Smooth muscle cell (in vitro differentiated cells): ENCODE measurements around the gene FMO5. TPM values are rescaled to one million over a fixed set of nuclear protein-coding genes. Genes with fewer than 3 reads are reported as not detected.

Source experiments
- DNase-seq: peaks from one replicate; lab custom pipeline; 2025; ENCODE audit not compliant: unreplicated experiment; lab: John Stamatoyannopoulos, UW
- H2AFZ ChIP-seq: fragments of 200-600 bp; sonication (generic); 2 replicates; pipeline ENCODE4 v1.6.0; 2016; ENCODE audit warnings: antibody characterized with exemption, low read depth, mild to moderate bottlenecking
- H3F3A ChIP-seq: fragments of 200-600 bp; sonication (generic); 2 replicates; pipeline ENCODE4 v1.6.0; 2017; ENCODE audit warnings: antibody characterized with exemption, low read depth
- H3K27ac ChIP-seq: fragments of 200-600 bp; sonication (generic); 2 replicates; pipeline ENCODE4 v1.5.1; 2016; ENCODE audit warnings: low read depth, mild to moderate bottlenecking
- H3K27me3 ChIP-seq: fragments of 200-600 bp; sonication (generic); 2 replicates; pipeline ENCODE4 v1.6.1; 2016; ENCODE audit warnings: low read depth, mild to moderate bottlenecking
- H3K36me3 ChIP-seq: fragments of 200-600 bp; sonication (generic); 2 replicates; pipeline ENCODE4 v1.5.1; 2016; ENCODE audit warnings: low read depth
- H3K4me1 ChIP-seq: fragments of 200-600 bp; sonication (generic); 2 replicates; pipeline ENCODE4 v1.5.1; 2016; ENCODE audit warnings: low read depth
- H3K4me2 ChIP-seq: fragments of 200-600 bp; sonication (generic); 2 replicates; pipeline ENCODE4 v1.6.0; 2016; ENCODE audit warnings: mild to moderate bottlenecking
- H3K4me3 ChIP-seq: fragments of 200-600 bp; sonication (generic); 2 replicates; pipeline ENCODE4 v1.5.1; 2016; ENCODE audit warnings: mild to moderate bottlenecking
- H3K79me2 ChIP-seq: fragments of 200-600 bp; sonication (generic); 2 replicates; pipeline ENCODE4 v1.6.0; 2016; ENCODE audit warnings: low read depth, mild to moderate bottlenecking
- H3K9ac ChIP-seq: fragments of 200-600 bp; sonication (generic); 2 replicates; pipeline ENCODE4 v1.6.0; 2016; ENCODE audit warnings: low read depth
- H3K9me3 ChIP-seq: fragments of 200-600 bp; sonication (generic); replicated peaks from 2 replicates; pipeline ENCODE4 v1.5.1; 2016; ENCODE audit warnings: low read depth
- H4K20me1 ChIP-seq: fragments of 200-600 bp; sonication (generic); 2 replicates; pipeline ENCODE4 v1.6.0; 2016; ENCODE audit warnings: low read depth
- WGBS: methylation state at CpG from one replicate; pipeline ENCODE4 v1.1.7; 2016; ENCODE audit warnings: low lambda C conversion rate; 5-methylcytosine and 5-hydroxymethylcytosine counted together
- polyA plus RNA-seq: library from polyadenylated mRNA; unstranded; fragments of >200 nt; fragmentation: Nextera tagmentation; extraction: Ambion mirVana; gene quantifications from 2 replicates; pipeline ENCODE4 v1.2.1, GENCODE V29; 2016
- total RNA-seq: library from RNA; depleted of rRNA; stranded (reverse); fragments of >200 nt; gene quantifications from 2 replicates; pipeline ENCODE4 v1.2.3, GENCODE V29; 2014
- TF ChIP-seq, protein P1 (sequence below): fragments of 200-600 bp; sonication (generic); IDR thresholded peaks from 2 replicates; pipeline ENCODE4 v1.5.1; 2017; ENCODE audit warnings: borderline replicate concordance, mild to moderate bottlenecking, antibody characterized with exemption; ENCODE audit not compliant: insufficient read depth, poor library complexity, severe bottlenecking

FMO5 gene
- total and polyA plus RNA-seq, 2 experiments from 2014 or later: 0.49 to 1.9 TPM

DNA sequence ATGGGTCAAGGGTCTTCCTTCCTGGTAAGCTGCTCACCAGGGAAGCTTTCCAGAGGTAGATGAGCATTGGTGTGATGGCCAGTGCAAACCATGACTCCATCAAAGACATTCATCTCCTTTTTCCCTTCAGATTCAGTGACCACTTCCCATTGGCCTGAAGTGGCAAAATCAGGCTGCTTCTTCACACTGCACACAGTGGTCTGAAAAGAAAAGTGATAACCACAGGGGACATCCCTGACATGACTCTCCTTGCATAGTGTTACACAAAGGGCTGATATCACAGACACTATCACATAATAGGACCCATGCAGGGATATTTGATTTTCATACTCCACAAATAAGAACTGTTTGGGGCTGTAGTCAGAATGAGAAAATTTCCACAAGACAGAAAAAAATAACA is 11.9 kb downstream of the FMO5 start:
- TF ChIP-seq, protein P1, sequence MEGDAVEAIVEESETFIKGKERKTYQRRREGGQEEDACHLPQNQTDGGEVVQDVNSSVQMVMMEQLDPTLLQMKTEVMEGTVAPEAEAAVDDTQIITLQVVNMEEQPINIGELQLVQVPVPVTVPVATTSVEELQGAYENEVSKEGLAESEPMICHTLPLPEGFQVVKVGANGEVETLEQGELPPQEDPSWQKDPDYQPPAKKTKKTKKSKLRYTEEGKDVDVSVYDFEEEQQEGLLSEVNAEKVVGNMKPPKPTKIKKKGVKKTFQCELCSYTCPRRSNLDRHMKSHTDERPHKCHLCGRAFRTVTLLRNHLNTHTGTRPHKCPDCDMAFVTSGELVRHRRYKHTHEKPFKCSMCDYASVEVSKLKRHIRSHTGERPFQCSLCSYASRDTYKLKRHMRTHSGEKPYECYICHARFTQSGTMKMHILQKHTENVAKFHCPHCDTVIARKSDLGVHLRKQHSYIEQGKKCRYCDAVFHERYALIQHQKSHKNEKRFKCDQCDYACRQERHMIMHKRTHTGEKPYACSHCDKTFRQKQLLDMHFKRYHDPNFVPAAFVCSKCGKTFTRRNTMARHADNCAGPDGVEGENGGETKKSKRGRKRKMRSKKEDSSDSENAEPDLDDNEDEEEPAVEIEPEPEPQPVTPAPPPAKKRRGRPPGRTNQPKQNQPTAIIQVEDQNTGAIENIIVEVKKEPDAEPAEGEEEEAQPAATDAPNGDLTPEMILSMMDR: no peak
- Histone ChIP-seq H2AFZ (no peak overlapping the region), H3K9ac (no peak overlapping the region), H3K36me3 (no peaks in the 10 kb centered on the region), H3K4me1 (peaks cover 8% of the 10 kb centered on the region), H3K4me2 (no peak overlapping the region), H3K27me3 (no peaks in the 10 kb centered on the region), H3K9me3 (no peaks in the 10 kb centered on the region), H4K20me1 (no peaks in the 10 kb centered on the region), H3K79me2 (no peaks in the 10 kb centered on the region), H3K4me3 (no peak overlapping the region), H3K27ac (no peak overlapping the region), H3F3A (no peaks in the 10 kb centered on the region)
- no peak for DNase-seq

DNA sequence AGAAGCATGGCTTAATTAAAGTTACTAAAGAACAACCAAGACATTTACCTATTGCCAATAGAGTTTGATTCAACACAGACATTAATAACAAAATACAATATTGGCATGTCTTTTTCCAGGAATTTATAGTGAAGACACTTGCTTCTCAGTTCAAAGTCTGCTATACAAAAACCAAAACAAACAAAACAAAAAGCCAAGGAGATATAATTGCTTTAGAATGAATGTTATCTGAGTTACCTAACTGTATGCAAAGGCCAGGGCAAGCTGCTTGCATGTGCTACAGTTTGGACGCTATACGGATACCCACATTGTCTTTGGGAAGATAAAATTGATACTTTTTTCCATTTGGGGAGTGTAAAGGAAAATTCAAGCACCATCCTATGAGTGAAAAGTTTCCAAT is 13.6 kb downstream of the FMO5 start:
- no peak overlapping the region for H3K4me2 ChIP-seq
- H3K4me1 ChIP-seq: peaks cover 8% of the 10 kb centered on the region
- no peaks in the 10 kb centered on the region for H3K27me3 ChIP-seq
- 92% methylated on average over 2 of the region's 2 CpGs for WGBS
- no peak overlapping the region for H3K4me3 ChIP-seq
- no peaks in the 10 kb centered on the region for H3K36me3 ChIP-seq
- no peak overlapping the region for H3K9ac ChIP-seq
- TF ChIP-seq, protein P1: no peak
- H3K9me3 ChIP-seq: no peaks in the 10 kb centered on the region
- H2AFZ ChIP-seq: no peak overlapping the region
- H3K27ac ChIP-seq: no peak overlapping the region
- no peaks in the 10 kb centered on the region for H3F3A ChIP-seq
- no peaks in the 10 kb centered on the region for H4K20me1 ChIP-seq
- no peak for DNase-seq
- H3K79me2 ChIP-seq: no peaks in the 10 kb centered on the region

DNA sequence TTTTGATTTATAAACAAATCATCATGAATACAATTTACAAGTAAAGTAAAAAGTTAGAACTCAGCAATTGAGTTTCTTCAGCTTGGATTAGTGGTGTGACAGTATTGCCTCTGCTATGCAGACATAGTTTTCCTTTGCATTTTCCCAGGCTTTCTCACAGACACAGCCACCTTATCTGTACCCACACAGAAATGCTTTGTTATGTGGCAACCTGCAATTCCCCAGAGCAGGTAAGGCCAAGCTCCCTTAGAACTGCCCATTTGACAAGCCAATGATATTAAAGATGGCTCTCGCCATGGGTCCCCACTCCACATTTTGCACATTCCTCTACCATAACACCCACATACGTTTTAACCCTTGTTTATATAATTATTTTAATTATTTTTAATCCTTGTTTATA is 14.2 kb downstream of the FMO5 start:
- Histone ChIP-seq H2AFZ (no peak overlapping the region), H3K27me3 (no peaks in the 10 kb centered on the region), H3K27ac (no peak overlapping the region), H3K9me3 (no peaks in the 10 kb centered on the region), H3F3A (no peaks in the 10 kb centered on the region), H3K4me1 (peaks cover 8% of the 10 kb centered on the region), H3K79me2 (no peaks in the 10 kb centered on the region), H3K4me3 (no peak overlapping the region), H3K36me3 (no peaks in the 10 kb centered on the region), H4K20me1 (no peaks in the 10 kb centered on the region), H3K9ac (no peak overlapping the region), H3K4me2 (no peak overlapping the region)
- TF ChIP-seq, protein P1: no peak
- no peak for DNase-seq
- 88% methylated on average over 2 of the region's 2 CpGs for WGBS

DNA sequence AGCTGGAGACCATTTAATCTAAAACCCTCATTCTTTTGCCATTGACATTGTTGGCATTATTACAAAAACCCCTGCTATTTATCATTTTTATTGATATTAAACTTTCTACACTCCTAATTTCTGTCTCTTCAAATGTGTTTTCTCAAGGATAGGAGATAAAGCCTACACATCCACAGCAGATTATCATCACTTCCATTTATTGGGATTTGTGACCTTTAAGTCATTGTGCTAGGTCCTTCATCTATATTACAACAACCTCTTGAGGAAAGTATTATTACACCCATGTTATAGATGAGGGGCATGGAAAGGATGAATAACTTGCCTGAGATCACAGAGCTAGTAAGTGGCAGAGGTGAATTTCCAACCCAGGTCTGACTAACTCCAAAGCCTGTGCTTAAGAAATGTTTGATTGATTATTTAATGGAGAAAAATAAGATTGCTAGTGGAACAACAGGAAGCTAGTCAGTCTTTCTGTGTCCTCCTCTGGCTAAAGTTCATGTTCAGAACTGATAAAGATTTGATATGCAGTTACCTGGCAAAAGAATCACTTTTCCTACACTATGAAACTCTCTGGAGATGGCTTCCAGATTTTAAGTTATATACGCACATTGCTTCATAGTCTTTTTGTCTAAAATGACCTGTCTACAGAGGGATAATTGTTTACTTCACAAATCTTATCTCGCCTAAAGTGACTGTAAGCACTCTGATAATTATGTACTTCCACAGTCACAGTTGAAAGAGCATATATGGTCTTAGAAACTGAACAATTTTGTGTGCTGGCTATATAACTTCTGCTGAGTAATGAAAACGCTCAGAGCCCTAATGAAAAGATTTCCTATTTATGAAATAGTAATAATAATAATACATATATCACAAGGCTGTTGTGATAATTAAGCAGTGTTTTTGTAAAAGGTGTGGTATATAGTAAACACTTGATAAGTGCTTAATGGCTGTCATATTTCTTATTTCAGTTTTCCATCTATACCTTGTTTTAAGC is 15.0 kb downstream of the FMO5 start:
- Histone ChIP-seq H3K27me3 (no peaks in the 10 kb centered on the region), H3K4me1 (peaks cover 8% of the 10 kb centered on the region), H3K79me2 (no peaks in the 10 kb centered on the region), H3K36me3 (no peaks in the 10 kb centered on the region), H3K9ac (no peak overlapping the region), H2AFZ (no peak overlapping the region), H3K4me2 (no peak overlapping the region), H3F3A (no peaks in the 10 kb centered on the region), H4K20me1 (no peaks in the 10 kb centered on the region), H3K9me3 (no peaks in the 10 kb centered on the region), H3K27ac (no peak overlapping the region), H3K4me3 (no peak overlapping the region)
- 76% methylated on average over 3 of the region's 3 CpGs for WGBS
- TF ChIP-seq, protein P1: no peak
- DNase-seq: no peak
